AML-193 (cell line): ENCODE measurements around the gene UNC5B.

Experiments
- DNase-seq, 2 experiments: peaks; one replicate each; lab custom pipeline; 2025; lab: John Stamatoyannopoulos, UW

Gene UNC5B

DNA sequence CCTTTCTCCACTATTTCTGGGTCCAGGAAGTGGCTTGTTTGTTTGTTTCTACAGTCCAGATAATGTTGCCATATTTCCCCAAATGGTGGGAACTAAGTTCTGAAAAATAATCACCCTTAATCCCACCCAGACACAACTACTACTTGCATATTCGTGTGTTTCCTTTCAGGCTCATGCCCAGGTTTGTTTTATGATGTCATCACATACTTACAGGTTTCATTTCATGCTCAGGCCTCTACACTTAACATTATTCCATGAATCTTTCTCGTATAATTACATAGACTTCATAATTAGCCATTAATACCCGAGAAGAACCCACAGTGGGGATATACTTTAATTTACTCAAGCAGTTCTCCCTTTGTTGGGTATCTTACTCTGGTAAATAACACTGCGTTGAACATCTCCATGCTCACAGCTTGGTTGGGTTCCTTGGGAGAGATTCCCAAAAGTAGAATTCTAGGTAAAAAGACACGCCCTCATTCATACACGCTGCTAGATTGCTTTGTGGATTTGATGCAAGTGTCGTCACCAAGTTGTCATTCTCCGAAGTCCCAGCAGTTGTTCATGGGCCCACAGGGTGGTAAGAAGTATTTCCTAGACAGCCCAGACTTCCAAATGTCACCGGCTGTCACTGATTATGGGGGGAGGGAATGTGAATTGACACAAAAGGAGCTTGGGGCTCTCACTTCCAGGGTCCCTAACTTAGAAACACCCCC lies 42.6 kb downstream of the UNC5B start:
- DNase-seq: no peak

- no peak for DNase-seq
Measured at GRCh38 chr10:71255550-71255807, 43.1 kb downstream of the UNC5B start.

DNA sequence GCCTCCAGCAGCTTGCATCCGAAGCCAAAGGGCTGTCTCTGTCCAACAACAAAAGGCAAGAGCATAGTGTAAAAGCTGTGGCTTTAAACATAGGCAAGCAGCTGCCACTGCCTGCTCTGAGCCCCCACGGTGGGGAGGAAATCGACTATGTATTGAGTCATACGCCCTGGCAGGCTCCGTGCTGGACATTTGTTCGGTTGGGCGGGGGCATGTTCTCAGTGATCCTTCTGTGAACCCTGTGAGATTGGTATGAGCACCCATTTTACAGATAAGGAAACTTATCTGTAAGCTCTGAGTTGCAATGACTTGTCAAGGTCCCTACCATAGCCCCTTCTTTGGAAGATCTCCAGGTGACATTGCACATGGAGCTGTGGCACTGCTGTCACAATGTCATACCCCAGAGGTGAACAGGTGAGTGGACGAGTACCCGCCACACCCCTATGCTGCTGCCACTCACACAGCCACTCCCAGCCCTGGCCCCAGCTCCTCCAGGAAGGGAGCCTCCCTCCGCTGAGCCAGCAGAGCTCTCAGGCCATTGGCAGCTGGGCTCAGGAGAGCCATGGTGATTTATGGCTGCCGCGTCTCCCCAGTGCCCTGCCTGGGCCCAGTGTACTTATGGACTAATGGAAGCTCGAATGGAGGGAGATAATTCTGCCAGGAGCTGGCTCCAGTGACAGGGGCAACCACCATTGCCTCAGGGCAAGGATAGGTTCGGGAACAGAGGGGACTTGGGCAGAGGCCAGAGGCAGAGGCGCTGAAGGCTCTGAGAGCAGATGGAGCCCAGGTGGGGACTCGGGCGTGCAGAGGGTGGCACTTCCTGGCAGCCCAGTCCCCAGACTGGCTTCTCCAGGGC lies 43.7 kb downstream of the UNC5B start:
- no peak for DNase-seq

DNA sequence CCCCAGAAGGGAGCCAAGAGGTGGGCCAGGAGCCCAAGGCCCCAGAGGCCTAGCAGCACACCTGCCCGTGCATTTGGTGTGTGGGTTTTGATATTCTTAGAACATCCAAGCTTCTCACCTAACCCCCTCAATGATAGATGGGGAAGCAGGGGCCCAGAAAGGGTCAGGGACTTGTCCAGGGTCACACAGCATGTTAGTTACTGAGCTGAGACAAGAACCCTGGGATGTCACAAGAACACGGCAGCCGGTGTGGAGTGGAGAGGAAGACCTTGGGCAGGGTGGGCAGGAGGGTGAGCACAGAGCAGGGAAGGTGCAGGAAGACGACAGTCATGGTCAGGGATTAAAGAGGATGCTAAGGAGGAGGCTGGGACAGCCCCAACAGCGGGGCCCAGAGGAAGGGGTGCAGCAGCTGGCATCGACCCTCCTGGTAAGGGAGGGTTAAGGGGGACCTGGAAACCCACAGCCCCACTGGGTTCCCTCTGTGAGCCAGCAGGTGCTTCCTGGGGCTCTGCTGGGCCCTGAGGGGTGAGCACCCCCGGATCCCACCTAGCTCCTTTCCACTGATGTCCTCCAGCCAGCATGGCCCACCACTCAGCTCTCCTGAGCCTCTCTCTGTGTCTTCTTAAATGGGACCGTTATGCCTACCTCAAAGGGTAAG lies 44.4 kb downstream of the UNC5B start:
- no peak for DNase-seq

DNA sequence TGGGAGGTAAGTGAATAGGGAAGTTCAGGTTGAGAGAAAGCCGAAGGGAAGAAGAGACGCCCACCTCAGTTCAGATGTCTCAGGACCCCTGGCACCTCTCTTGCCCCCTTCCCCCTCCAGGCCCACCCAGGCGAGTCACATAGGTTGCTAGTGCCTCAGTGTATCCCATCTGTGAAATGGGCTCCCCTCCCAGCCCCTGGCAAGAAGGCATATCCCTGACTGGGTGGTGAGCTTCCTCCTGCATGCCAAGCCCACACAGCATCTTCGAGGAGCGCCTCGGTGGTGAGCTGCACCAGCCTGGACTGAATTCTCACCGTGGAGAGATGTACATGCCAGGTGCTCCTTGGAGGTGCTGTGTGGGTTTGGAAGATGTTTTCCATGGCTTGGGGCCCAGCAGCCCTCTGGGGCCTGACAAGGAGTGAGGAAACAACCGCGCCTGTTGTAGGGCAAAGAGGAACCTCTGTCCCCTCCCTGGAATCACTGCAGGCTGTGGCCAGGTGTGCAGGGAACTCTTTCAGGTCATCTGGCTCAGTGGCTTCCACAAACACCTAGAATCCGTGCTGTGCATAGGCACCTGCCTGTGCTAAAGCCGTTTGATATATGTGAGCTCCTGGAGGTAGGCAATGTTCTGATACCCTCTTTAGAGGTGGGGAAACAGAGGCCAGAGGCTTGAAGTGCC lies 45.1 kb downstream of the UNC5B start:
- DNase-seq: no peak

DNA sequence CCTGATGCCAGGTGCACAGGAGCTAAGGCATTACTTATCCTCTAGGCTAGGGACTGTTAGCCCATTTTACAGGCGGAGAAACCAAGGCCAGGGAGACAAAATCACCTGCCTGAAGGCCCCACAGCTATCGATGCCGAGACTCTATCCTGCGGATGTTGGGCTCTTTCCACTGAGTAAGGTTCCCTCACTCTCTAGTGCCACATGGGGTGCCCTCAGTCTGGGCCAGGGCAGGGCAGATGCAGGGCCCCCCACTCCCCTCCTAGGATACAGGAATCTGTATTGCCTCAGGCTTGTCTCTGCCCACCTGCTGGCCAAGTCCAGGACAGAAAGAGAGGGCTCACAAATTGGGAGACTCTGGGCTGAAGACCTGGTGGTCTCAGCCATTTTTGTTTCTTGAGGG lies 45.7 kb downstream of the UNC5B start:
- no peak for DNase-seq

GRCh38 chr10:71258446-71259145 lies 46.2 kb downstream of the UNC5B start:
- no peak for DNase-seq

- DNase-seq: no peak
Measured at GRCh38 chr10:71259282-71259681, 46.9 kb downstream of the UNC5B start.

DNA sequence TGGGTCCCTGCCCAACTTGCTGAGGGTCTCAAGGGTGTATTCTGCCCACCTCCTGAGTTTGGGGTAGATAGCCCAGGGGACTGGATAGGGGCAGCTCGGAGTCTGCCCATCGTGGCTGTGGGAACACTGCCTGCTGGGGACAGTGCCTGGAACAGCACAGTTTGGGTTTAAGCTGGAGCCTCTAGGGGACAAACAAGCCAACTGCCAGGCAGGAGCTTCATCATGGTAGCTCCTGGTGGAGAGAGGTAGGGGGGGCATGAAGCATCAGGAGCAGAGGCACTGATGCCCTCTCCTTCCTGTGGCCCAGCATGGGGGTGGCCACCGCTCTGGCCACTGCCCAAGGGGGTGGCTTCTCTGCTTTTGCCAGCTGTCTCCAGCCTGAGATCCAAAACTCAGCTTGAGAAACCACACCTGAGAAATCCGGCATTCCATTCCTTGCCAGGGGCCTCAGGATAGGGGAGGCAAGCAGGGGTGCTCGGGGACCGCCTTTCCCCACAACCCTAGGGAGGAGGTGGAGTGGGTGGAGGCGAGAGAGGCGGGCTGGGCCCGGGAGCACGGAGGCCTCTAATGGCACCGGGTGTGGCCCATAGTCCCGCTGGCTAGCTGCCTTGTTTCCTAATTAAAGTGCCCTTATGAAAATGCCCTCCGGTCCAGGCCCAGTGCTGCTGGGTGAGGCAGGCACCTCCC lies 47.6 kb downstream of the UNC5B start:
- DNase-seq: no peak

DNA sequence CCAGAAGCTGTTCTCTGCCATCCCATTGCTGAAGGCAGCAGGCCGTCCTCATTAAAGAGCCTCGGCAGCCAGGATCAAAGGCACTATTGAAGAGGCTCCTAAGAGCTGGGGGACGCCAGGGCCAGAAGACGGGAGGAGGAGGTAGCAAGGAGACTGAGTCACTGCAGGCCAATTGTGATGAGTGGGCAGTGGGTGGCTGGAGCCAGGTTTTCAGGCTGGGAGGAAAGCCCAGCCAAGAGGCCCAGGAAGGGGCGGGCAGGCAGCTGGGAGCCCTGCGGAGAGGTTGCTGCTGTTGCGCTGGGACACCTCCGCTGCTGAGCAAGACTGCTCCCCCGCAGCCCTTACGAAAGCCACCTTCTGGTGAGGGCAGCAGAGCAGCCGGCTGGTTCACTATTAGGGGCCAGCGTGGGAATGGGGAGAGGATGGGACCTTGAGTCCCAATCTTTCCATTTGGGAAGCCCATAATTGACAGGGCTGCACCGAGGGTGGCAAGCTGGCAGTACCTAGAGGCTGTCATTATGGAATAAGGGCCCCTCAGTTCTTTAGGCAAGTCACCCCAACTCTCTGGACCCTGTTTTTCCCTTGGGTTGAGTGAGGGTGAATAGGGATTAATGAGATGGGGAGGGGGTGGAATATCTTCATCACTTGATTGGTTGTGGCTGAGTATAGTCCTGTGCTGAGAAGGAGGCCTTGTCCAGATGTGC lies 48.4 kb downstream of the UNC5B start:
- no peak for DNase-seq

DNA sequence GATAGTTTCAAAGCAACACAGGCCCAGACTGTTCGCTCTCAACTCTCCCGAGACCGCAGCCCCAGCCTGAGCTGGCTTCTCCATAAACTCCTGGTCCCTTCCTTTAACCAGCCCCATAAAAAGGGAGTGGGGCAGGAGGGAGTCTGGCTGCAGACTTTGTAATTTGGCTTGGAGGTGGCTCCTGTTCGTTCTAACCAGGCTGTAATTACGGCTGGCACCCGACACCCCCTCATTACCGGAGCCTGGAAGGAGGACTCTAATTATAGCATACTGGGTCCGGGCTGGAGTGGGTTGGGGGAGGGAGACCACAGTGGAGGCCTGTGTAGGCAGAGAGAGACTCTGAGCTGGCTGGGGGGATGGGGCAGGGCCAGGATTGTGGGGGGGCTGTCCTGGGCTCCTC lies 49.7 kb downstream of the UNC5B start:
- DNase-seq: no peak

- no peak for DNase-seq
Measured at GRCh38 chr10:71262817-71263216, 50.4 kb downstream of the UNC5B start.

- DNase-seq: no peak
Measured at GRCh38 chr10:71263376-71263775, 51.0 kb downstream of the UNC5B start.

GRCh38 chr10:71264345-71265200 lies 52.2 kb downstream of the UNC5B start:
- DNase-seq: no peak

DNA sequence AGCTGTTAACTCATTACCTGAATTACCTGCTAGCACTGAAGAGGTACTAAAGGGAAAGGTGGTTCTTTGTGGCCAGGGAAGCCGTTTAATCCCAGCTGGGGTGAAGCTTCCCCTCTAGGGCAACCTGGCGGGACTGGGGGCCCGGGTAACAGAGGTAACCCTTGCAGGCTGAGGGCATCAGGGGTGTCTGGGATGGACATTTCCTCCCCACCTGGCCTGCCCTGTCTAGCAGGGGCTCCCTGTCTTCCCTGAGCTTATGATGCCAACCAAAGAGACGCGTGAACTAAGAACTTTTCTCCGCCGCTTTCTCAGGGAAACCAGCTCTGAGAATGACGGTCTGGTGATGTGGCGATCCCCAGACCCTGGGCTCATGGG lies 52.8 kb downstream of the UNC5B start:
- DNase-seq: no peak

DNA sequence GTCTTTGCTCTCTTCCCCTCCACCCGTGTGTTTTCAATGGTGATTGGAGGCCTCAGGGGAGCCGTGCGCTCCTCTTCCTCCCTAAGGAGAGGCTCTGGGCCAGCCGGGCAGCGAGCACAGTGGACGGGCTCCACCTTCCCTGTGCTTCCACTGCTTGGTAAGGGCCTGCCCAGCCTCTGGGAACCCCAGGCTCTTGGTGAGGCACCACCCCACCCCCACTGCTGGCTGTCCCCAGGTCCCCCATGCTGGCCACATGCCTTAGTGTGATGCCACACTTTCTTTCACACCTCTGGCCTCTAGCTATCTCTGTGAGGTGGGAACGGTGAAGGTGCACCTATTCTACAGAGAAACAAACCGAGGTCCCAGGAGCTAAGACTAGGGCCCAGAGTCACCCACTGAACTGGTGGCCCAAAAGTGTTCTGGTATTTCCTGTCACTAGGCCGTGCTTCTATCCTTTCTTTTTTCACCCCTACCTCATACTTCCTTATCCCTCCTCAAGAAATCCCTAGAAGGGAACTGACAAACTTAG lies 53.3 kb downstream of the UNC5B start:
- DNase-seq: no peak

GRCh38 chr10:71266147-71266917 lies 54.0 kb downstream of the UNC5B start:
- no peak for DNase-seq

GRCh38 chr10:71266918-71267442 lies 54.6 kb downstream of the UNC5B start:
- no peak for DNase-seq
